GM12872 (cell line): ENCODE measurements around the gene ERN2.

Experiments used
- CTCF ChIP-seq: IDR thresholded peaks from 3 replicates; pipeline ENCODE4 v1.5.1; 2011; ENCODE audit warnings: low read depth, mild to moderate bottlenecking, low read length, moderate library complexity; ENCODE audit not compliant: insufficient read depth

ERN2 gene

GRCh38 chr16:23726710-23727109, 13.7 kb upstream of the ERN2 start:
- no peak for TF ChIP-seq CTCF

- TF ChIP-seq CTCF = no peak
These were observed 11.7 kb upstream of the ERN2 start for GRCh38 chr16:23724785-23725131.

- no peak for TF ChIP-seq CTCF
These were observed 11.2 kb upstream of the ERN2 start for GRCh38 chr16:23724096-23724784.

GRCh38 chr16:23716484-23716883, 3.5 kb upstream of the ERN2 start:
- no peak for TF ChIP-seq CTCF

- no peak for TF ChIP-seq CTCF
These were observed 1.2 kb downstream of the ERN2 start for GRCh38 chr16:23711785-23712184.

GRCh38 chr16:23710504-23710903, 2.5 kb downstream of the ERN2 start:
- no peak for TF ChIP-seq CTCF

GRCh38 chr16:23710008-23710407, 3.0 kb downstream of the ERN2 start:
- TF ChIP-seq CTCF = no peak
